ENCODE measurements around the gene YY1.

- TF ChIP-seq CTCF (conservative IDR thresholded peaks at IDR 0.05; ENCODE audit: low read length) (no peak), EZH2phosphoT487 (IDR thresholded peaks at IDR 0.05; ENCODE audit: borderline replicate concordance) (no peak)
These were observed 85.0 kb downstream of the YY1 start for GRCh38 chr14:100323942-100324307.

All from Loucy (cell line).